Stimulated activated CD4-positive, alpha-beta T cell treated with anti-CD3 and anti-CD28 coated beads, TNF-alpha, amount 100 ng/mL, for 4 hours (primary cell): ENCODE data around the gene EIF4B.

Experiments used
- DNase-seq, 3 experiments: peaks; one replicate each; pipeline ENCODE4 v3.0.0-alpha.2; 2020; ENCODE audit warnings: low read depth in 3 of 3

Gene EIF4B

GRCh38 chr12:53058674-53059433 is 52.6 kb downstream of the EIF4B start:
- DNase-seq = no peak

DNA sequence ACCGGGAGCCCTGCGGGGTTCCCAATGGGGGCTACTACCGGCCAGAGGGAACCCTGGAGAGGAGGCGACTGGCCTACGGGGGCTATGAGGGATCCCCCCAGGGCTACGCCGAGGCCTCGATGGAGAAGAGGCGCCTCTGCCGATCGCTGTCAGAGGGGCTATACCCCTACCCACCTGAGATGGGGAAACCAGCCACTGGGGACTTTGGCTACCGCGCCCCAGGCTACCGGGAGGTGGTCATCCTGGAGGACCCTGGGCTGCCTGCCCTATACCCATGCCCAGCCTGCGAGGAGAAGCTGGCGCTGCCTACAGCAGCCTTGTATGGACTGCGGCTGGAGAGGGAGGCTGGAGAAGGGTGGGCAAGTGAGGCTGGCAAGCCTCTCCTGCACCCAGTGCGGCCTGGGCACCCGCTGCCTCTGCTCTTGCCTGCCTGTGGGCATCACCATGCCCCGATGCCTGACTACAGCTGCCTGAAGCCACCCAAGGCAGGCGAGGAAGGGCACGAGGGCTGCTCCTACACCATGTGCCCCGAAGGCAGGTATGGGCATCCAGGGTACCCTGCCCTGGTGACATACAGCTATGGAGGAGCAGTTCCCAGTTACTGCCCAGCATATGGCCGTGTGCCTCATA is 53.3 kb downstream of the EIF4B start:
- DNase-seq = no peak

GRCh38 chr12:53060064-53060720 is 53.9 kb downstream of the EIF4B start:
- no peak for DNase-seq

DNA sequence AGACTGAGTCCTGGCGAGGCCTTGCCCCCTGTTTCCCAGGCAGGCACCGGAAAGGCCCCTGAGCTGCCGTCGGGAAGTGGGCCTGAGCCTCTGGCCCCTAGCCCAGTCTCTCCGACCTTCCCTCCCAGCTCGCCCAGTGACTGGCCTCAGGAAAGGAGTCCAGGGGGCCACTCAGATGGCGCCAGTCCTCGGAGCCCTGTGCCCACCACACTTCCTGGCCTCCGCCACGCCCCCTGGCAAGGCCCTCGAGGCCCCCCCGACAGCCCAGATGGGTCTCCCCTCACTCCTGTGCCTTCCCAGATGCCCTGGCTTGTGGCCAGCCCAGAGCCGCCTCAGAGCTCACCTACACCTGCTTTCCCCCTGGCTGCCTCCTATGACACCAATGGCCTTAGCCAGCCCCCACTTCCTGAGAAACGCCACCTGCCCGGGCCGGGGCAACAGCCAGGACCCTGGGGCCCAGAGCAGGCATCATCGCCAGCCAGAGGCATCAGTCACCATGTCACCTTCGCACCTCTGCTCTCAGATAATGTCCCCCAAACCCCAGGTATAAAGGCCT is 54.5 kb downstream of the EIF4B start:
- no peak for DNase-seq

- no peak for DNase-seq
Observed at GRCh38 chr12:53061404-53062010, 55.3 kb downstream of the EIF4B start.

DNA sequence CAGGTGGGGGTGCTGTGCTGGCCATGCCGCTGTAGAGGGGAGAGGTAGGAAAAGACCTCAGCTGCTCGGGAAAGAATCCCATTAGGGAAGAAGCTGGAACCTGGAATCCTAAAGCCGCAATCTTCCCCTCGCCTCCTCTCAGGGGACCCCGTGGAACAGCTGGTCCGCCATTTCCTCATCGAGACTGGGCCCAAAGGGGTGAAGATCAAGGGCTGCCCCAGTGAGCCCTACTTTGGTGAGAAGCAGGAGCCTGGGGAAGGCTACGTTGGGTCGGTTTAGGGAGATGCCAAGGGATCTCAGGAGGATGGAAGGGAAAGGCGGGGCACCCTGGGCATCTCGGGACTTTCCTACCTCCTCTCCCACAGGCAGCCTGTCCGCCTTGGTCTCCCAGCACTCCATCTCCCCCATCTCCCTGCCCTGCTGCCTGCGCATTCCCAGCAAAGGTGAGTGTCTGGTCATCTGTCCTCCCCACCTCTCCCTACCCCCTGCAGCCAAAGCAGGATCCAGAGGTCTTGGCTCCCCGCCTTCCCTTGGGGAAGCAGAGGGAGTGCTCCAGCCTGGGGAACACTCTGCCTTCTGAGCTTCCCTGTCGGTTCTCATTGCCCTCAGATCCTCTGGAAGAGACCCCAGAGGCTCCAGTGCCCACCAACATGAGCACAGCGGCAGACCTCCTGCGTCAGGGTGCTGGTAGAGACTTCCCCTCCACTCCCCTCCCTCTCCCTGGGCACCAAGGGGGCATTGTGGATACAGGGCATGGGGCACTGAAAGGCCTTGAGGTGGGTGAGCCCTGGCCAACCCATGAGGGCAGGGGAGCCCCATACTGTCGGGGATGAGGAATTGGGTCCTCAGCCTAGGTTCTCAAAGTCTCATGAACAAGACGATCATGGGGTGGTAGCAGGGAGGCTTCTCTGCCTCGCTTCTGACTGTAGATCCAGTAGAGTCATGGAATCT is 56.0 kb downstream of the EIF4B start:
- no peak for DNase-seq

GRCh38 chr12:53062977-53063707 is 56.9 kb downstream of the EIF4B start:
- DNase-seq = no peak

DNA sequence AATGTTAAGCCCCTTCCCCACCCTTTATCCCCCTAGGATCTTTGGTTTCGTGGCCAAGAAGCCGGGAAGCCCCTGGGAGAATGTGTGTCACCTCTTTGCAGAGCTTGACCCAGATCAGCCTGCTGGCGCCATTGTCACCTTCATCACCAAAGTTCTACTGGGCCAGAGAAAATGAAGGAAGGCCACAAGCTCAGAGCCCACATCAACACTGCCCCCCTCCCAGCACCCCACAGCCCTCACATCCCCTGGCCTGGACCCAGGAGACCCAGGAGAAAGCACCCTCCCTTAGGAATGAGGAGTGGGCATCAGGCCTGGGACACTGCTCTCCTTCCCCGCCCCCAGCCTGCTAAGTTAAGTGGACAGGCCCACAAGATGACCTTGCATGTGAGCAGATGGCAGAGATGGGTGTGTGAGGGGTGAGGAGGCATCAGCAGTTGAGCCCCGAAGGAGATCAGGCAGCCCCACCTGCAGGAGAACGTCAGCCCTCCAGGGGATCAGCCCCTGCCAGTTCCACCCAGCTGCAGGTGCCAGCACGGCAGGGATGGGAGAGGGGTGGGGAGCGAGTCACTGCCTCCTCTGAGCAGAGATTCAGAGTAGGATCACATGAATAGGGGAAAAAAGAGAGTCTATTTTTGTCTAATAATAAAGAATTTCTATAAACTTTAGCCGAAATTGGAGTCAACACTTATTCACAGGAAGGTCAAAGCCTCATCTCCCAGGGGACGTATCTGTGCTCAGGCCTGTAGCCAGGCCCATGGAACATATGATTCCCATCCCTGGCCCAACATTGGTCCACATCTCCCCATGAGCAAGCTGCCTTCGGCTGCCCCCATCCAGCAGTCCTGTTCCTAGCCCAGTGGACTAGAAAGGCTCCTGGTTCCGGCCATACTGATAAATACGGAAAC is 57.7 kb downstream of the EIF4B start:
- no peak for DNase-seq

DNA sequence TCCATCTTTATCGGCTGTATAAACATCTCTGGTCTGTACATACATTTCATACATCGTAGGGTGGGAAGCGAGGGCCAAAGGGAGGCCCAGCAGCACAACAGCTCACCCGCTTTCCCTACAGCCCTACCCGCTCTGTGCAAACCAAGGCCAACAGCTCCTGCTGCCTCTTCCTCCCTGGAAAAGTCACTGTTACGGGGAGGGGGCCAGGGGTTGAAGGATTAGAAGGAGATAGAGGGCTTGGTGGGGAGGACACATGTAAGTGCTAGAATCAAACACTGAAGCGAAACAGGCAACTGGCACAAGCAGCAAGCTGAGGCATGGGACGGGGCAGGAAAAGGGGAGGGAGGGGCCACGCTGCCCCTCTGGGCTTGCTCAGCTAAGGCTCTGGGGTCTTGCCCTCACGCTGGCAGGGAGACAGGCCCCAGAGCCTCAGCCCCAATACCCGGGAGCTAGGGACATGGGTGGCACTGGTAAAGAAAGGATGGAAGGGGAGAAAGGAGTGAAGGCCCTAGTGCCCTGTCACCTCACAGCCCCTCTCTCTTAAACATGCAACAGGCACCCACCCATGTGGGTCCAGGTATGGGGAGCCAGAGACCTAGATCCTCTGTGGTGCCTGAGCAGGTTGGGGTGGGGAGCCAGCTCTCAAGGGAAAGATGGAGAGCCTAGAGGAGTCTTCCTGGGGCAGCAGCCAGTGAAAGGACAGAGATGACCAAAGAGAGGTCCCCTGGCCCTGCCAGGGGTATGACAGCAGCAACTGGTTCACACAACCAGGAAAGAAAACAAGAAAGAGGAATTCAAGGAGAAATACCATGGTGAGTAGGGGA is 58.6 kb downstream of the EIF4B start:
- DNase-seq = no peak

- DNase-seq = no peak
Observed at GRCh38 chr12:53065470-53065869, 59.2 kb downstream of the EIF4B start.

DNA sequence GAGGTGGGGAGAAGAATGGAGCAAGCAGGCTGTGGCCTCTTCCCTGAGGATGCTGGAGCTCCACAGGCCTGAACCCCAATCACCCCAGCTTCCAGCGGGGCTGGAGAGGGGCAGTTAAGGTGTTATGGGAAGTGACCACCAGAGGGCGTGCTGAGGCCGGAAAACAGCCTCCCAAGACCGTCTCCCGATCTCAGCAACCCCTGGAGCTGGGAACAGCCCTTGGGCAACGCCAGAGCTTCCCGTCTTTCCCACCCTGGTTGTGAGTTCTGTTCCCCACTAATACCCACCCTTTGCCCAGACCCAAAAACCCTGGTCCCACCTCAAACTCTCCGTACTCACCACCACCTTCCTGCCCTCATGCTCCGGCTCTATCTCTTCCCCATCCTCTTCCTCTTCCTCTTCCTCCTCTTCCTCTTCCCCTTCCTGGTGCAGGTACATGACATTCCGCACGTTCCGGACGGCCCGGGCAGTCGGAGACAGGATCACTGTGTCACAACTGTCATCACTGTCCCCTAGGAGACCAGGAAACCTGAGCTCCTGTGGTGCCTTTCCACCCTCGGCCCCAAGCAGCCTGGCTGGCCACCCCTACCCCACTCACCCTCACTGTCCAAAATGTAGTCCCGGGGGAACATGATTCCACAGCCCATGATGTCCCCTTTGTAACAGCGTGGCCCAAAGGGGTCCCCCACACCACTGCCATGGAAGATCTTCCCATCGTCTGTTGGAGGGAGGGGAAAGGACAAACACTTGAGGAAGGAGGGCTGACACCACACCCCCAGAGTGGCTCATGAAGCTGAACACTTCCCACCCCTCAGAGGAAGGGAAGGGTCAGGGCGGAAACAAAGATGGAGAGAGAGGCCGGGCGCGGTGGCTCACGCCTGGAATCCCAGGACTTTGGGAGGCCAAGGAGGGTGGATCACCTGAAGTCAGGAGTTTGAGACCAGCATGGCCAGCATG is 60.0 kb downstream of the EIF4B start:
- DNase-seq = peak in 2 of 3 experiments; percentile 36 to 50

DNA sequence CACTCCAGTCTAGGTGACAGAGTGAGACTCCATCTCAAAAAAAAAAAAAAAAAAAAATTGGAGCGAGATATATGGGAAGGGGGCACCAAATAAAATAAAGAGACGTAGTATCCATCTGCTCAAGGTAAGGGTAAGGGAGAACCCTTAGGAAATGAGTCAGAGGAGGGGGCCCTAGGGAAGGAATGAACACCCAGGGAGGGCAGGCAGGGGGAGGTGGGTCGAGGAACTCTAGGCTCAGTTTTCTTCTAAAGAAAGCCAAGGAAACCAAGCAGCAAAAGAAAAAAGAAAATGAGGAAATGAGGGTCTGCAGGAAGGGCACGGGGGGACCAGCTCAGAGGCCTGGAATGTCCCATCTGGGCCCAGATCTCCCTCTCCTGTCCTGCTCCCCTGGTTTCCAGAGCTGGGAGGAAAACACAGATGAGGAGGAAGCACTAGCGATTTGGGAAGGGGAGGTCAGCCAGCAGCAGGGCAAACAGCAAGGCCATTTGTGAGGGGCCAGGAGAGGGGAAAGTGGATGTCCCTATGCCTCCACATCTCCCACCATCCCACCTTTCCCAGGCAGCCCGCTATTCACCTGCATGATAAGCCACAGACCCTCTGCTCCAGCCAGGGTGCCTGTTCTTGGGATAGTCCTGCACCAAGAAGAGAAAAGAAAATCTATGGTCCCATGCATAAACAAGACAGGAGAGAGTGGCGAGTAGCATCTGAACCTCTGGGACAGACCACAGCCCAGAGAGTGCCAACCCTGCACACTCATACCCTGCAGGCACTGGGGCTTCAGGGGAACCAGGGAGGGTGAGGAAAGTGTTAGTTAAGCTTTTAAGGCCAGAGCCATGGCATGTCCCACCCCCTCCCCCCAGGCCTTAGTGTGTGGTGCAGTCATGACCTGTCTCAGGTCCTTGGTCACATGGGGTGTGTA is 61.1 kb downstream of the EIF4B start:
- no peak for DNase-seq

DNA sequence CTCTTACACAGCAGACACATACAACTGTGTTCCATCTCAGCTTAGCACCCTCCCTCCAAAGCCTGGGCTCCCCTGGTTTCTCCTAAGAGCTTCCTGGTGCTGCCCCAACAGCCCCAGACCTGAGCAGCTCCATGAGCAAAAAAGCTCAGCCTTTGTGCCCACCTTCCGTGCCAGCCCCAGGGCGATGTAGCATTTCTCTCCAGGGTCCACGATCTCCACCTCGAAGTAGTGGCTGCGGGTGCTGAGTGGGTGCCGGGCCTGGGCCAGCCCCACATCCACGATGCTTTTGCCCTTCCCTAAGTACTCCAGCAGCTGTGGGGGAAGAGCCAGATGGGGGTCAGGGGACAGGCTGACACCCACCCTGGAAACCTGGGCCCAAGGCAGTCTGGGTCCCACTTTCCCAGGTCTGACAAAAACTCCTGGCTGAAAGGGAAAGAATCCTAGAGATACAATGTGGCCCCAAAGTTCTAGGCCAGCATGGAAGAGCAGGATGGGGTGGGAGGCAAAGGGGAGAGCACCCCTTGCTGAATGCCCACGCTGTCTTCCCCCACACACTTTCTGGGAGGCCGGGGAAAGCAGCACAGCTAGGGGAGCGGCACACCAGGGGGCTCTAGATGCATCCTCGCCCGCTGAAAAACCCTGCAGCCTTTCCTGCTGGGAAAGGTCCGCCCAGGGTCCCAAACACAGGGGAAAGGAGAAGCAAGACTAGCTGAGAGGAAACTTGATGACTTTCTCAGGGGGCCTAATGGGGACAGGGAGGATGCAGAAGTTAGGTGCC is 61.9 kb downstream of the EIF4B start:
- DNase-seq = no peak

DNA sequence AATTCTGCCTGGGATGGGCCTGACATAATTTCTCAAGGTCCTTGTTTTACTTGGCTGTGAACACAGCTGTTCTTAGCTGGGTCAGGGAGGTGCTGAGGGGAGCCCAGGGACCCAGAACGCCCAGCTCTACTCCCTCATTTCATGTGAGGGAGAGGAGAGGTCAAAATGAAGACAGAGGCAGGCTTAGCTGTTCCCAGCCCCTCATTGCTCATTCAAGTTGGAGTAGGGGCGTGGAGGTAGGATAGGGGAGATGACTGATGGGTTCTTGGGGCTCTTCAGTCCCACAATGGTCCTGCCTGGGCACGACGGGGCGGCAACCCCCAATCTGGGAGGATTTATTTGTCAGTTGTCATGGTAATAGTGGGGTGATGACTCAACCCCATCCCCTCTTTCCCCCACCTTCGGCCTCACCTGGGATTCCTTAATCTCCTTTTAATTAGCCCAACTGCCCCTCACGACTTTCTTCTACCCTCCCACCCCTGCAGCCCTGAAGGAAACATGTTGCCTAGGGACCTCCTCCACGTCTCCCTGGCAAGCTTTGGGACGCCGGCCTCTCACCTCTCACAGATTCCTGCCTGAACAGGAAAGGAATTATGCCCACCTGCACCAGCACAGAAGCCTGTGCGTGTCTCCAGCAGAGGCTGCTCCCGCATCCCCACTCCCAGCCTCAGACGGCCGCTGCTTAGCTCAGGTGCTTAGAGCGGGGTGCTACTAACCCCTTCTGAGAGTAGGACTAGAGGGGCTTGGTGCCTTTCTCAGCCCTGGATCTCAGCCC is 62.7 kb downstream of the EIF4B start:
- DNase-seq = no peak
